ENCODE measurements around the gene PCDH7. TPM values are rescaled to one million over a fixed set of nuclear protein-coding genes. Genes with fewer than 3 reads are reported as not detected.

PCDH7 gene, protein sequence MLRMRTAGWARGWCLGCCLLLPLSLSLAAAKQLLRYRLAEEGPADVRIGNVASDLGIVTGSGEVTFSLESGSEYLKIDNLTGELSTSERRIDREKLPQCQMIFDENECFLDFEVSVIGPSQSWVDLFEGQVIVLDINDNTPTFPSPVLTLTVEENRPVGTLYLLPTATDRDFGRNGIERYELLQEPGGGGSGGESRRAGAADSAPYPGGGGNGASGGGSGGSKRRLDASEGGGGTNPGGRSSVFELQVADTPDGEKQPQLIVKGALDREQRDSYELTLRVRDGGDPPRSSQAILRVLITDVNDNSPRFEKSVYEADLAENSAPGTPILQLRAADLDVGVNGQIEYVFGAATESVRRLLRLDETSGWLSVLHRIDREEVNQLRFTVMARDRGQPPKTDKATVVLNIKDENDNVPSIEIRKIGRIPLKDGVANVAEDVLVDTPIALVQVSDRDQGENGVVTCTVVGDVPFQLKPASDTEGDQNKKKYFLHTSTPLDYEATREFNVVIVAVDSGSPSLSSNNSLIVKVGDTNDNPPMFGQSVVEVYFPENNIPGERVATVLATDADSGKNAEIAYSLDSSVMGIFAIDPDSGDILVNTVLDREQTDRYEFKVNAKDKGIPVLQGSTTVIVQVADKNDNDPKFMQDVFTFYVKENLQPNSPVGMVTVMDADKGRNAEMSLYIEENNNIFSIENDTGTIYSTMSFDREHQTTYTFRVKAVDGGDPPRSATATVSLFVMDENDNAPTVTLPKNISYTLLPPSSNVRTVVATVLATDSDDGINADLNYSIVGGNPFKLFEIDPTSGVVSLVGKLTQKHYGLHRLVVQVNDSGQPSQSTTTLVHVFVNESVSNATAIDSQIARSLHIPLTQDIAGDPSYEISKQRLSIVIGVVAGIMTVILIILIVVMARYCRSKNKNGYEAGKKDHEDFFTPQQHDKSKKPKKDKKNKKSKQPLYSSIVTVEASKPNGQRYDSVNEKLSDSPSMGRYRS (N-terminal part only)
- 0.94 and 4.0 TPM in 2 replicates for total RNA-seq

DNA sequence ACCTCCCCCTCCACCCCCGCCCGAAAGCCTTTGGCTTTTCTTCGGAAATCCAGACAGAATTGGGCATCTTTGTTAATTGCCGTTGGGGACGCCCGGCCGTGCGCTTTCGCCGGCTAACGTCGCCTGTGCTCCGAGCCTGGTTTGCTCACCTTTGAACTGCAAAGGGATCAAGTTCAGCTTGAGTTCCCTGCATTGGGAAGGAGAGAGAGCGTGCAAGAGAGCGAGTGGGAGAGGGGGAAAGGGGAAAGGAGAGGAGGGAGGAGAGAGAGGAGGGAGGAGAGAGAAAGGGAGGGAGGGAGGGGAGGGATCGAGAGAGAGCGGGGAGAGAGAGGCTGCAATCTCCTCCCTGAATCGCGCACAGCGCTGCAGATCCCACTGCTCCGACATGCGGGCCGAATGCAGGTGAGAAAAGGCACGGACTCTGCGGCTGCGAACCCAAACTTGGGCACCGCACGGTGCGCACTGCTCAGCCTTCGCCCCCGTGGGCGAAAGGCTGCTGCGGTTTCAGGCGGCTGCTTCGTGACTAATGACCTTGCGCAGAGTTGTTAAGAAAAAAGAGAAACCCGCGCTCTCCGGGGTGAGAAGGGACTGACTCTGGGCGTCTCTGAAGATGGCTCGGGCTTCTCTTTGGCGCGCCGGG lies at the start of gene PCDH7:
TSS of gene PCDH7 (plus strand) at position 349 of the 640 bp plus-strand sequence. CDS start 1,054 bp downstream, outside the sequence.
- peak; percentile 13 for DNase-seq (ENCODE audit: low read depth)

DNA sequence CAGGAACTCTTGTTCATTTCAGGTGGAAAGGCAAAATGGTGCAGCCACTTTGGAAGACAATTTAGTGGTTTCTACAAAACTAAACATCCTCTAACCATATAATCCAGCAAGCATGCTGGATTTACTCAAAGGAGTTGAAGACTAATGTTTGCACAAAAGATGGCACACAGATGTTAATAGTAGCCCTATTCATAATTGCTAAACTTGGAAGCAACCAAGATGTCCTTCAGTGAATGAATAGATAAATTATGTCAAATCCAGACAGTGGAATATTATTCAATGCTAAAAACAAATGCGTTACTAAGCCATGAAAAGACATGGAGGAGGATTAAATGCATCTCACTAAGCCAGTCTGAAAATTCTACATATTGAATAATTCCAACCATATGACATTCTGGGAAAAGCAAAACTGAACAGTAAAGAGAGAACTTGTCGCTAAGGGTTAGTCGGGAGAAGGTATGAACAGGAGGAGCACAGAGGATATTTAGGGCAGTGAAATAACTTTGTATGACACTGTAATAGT lies 48.2 kb upstream of the PCDH7 start:
- DNase-seq (ENCODE audit: low read depth) = no peak

DNA sequence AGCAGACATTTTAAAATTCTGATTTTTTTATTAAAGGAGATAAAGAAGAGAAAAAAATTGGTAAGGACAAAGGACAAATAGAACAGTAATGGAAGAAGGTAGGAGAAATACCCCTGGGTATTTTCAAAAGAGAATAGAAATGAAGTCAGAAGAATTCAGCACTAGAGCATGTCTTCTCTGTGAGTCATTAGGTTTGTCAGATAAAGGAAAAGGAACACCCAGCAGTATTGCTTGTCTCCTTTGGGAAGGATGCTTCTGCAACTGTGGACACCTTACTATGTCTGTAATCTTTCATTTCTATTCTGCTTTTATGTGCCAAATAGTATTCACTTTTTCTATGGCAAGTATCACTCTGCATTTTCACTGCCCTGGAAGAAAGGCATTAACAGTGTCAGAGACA lies 24.0 kb upstream of the PCDH7 start:
- no peak for DNase-seq (ENCODE audit: low read depth)

DNA sequence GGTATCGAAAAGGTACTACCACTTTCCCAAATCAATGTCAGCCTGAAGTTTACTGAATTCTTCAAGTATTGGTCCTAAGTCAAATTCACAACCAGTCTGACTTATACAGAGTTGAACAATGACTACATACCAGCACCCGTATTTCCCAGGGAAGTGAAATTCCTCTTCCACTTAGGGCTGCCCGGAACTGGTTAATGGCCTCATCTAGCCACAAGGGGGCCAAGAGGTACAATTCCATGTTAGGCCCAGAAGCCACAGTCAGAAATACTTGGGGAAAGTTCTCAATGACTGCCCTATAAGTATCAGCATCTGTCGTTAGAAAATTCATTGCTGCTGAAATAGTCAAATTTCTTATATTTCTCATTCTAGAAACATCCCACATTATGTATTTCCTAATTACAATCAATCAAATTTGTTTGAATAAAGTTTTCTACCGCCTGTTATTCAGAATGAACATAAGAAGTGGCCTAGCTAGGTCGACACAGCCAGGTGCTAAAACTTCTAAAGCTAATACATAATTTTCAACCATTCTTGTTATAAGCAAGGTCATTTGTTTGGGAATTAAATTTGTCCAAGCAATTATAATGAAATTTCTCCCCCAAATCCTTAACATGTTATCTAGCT lies 5.6 kb upstream of the PCDH7 start:
- peak; percentile 51 for DNase-seq (ENCODE audit: low read depth)

DNA sequence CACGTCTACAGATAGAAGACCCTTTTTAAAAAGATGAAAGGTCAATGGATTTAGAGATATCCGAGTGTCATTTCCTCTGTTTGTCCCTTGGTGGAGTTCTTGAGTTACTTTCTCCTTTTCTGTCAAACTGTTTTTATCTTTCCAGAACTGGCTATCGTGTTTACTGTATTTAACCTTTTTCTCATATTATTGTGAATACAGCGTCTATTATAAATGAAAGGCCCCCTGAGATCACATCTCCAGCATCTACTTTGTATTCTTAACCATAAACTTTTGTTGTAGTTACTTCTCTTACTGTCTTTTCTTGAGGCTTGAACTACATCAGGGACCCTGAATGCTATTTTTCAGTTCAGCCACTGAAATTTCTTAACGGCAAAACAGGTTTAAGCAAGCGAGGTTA lies 4.0 kb upstream of the PCDH7 start:
- peak; percentile 39 for DNase-seq (ENCODE audit: low read depth)

DNA sequence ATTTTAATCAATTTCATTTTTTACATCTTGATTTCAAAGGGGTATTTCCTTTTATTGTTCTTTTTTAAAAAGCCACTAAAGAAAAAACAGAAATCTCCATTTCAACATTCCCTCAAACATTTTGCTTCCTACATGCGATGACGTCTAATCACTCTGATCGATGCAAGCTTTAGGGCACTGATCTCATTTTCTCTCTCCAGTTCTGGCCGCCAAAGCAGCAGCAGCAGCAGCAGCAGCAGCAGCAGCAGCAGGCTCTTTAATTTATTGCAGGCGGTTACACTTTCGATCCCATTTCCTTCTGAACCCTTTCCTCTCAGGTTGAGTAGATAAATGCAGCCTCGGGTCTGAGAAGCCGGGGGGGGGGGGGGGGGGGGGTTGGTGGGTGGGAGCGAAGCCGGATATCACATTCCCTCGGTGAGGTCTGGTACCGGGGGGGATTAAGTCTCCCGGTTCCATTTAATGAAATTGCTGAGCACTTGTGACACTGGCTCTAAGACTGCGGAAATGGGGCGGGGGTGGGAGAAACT lies 3.4 kb upstream of the PCDH7 start:
- peak; percentile 11 for DNase-seq (ENCODE audit: low read depth)

DNA sequence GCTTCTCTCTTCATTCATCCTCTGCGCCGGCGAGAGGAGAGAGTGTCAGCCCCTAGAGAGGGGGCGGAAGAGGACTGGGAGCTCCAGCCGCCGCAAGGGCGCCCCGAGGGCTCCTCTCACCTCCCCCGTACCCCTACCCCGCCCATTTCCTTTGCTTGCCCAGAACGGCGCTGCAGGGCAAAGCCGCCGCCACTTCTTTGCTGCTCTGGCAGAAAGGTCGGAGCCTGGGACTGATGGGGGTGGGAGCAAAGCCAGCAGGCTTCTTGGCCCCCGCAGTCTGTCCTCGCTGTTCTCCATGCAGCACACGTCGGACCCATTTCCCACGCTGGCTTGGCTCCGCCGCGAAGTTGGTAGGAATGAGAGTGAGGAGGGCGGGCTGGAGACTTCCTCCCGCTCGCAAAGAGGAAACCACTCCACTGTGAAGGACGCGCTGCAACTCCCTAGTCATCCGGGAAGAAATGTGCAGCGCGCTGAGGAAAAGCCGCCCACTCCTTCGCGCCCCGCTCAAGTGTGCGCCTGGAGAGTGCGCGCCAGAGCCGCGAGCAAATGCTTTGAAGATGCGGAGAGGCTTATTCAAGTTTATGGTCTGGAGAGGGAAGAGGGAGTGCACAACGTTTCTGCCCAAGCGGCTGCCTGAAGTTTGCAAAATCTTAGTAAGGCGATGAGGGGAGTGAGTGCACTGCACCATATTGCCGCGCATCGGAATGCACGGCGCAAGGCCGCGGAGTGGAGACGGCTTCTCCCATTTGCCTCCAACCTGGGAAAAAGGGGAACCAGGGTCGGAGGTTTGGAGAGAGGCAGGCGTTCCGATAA lies 2.8 kb upstream of the PCDH7 start:
- DNase-seq (ENCODE audit: low read depth) = peak; percentile 17

DNA sequence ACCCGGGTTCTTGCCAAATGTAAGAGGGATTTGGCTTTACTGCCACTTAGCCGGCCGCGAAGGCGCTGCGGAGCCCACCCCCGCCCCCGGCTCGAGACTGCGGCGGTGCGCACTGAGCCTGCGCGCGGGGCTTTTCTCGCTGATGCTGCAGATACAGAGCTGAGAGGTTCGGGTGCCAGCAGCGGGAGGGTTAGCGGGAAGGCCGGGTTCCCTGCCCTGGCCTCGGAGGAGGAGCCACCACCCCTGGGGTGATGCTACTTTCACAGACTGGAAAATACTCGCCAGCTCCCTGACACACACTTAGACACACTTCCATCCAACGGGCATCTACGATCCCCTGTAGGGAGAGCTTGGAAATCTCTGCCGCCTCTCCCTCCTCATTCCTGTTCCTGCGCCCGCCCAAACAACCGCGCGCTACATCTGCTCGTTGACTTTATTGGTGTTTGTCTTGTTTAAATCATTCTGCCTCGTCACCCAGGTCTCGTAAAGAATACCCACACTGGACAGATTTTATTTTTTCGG lies 2.1 kb upstream of the PCDH7 start:
- DNase-seq (ENCODE audit: low read depth) = no peak

DNA sequence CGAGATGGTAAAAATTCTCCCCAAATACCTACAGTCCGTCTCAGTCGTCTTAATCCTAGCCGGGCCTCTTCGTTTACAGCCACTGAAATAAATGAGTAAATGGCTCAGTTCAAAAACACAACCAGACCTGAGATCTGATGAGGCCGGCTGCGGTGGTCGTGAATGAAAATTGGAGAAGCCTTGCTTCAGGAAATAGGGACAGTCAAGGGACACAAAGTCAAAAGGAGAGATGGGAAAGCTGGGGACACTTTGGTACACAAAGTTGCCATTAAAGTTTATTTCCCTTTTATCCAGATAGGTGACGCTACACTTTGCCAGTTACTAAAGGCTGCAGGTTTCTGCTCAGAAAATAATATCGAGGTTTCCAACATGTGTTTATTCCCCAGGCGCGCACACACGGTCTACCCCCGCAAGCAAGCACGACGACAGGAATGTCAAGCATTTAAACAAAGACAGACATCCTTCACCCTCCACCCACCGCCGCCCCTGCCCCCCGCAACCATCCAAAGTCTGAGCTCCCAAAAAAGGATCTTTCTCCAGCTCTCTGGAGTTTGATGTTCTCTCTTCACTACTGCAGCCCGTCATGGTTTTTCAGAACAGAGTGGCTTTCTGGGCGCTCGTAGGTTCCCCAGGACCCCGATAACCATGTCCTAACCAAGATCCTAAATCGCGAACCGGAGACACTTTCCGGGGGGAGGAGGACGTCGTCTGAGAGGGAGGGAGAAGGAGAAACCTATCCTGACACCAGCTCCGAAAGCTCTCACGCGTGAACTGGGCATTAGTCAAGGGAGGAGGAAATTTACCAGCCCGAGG lies 1.3 kb upstream of the PCDH7 start:
- DNase-seq (ENCODE audit: low read depth) = peak; percentile 19

DNA sequence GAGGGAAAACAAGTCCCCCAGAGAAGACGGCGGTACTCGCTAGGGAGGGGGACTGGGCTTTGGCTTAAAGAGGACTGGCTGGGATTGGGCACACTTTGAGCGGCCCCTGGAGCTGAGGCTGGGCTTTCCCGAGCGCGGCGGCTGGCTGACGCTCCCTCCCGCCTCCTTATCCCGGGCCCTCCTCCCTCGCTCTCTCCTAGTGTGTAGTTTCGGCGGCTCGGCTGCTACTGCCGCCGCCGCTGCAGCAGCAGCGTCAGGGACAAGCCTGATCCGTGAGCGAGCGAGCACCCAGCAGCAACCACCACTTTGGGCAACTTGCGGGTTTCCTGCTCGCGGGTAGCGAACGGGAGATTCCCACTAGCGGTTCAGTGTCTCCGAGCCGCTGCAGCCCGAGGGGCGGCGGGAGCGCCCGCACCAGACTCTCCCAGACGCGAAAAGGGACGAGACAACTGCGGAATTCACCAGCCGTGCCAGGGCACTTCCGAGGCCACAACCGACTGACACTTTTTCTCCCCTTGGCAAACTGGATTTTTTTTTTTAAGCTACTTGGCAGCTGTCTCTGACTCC lies 632 bp upstream of the PCDH7 start:
- DNase-seq (ENCODE audit: low read depth) = no peak

DNA sequence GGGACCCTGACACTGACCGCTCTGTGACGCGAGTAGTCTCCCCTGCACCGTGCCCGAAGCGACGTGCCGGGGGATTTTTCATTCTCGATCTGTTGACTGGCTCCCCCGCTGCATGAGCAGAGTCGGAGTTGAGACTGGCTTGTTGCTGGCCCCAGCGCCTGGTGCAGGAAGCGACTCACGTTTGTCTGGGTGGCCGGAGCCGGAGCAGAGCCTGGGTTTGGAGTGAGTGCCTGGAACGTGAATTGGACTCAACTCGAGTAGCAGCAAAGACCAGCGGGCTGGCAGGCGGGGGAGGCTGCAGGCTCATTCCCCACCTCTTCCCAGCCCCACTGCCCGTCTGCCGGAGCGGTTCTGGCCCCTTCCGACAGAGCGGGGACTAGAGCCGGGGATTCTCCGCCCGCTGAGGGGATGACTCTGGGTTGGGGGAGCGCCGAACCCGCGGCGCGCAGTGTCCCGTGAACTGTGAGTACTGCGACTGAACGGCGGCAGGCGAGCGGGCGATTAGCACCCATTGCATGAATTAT lies 554 bp downstream of the PCDH7 start:
- DNase-seq (ENCODE audit: low read depth) = no peak

DNA sequence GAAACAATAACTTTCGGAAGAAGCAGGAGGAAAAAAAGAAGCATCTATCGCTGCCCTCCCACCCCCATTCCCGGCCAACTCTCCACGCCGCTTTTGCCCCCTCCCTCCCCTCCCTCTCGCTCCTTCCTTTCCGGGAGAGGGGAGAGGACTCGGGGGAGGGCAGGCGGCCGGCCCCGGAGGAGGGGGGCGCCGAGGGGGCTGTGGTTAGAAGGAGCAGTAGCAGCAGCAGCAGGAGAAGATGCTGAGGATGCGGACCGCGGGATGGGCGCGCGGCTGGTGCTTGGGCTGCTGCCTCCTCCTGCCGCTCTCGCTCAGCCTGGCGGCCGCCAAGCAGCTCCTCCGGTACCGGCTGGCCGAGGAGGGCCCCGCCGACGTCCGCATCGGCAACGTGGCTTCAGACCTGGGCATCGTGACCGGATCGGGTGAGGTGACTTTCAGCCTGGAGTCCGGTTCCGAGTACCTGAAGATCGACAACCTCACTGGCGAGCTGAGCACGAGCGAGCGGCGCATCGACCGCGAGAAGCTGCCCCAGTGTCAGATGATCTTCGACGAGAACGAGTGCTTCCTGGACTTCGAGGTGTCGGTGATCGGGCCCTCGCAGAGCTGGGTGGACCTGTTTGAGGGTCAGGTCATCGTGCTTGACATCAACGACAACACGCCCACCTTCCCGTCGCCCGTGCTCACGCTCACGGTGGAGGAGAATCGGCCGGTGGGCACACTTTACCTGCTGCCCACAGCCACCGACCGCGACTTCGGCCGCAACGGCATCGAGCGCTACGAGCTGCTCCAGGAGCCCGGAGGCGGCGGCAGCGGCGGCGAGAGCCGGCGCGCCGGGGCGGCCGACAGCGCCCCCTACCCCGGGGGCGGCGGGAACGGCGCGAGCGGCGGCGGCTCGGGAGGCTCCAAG lies 1.3 kb downstream of the PCDH7 start:
- no peak for DNase-seq (ENCODE audit: low read depth)

DNA sequence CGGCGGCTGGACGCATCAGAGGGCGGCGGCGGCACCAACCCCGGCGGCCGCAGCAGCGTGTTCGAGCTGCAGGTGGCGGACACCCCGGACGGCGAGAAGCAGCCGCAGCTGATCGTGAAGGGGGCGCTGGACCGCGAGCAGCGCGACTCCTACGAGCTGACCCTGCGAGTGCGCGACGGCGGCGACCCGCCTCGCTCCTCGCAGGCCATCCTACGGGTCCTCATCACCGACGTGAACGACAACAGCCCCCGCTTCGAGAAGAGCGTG lies 1.9 kb downstream of the PCDH7 start:
- DNase-seq (ENCODE audit: low read depth) = no peak

DNA sequence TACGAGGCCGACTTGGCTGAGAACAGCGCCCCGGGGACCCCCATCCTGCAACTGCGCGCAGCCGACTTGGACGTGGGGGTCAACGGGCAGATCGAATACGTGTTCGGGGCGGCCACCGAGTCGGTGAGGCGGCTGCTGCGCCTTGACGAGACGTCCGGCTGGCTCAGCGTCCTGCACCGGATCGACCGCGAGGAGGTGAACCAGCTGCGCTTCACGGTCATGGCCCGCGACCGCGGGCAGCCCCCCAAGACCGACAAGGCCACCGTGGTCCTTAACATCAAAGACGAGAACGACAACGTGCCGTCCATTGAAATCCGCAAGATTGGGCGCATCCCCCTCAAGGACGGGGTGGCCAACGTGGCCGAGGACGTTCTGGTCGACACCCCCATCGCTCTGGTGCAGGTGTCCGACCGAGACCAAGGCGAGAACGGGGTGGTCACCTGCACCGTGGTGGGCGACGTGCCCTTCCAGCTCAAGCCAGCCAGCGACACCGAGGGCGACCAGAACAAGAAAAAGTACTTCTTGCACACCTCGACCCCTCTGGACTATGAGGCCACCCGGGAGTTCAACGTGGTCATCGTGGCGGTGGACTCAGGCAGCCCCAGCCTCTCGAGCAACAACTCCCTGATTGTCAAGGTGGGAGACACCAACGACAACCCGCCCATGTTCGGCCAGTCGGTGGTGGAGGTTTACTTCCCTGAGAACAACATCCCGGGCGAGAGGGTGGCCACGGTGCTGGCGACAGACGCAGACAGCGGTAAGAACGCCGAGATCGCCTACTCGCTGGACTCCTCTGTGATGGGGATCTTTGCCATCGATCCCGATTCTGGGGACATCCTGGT lies 2.4 kb downstream of the PCDH7 start:
- DNase-seq (ENCODE audit: low read depth) = no peak

DNA sequence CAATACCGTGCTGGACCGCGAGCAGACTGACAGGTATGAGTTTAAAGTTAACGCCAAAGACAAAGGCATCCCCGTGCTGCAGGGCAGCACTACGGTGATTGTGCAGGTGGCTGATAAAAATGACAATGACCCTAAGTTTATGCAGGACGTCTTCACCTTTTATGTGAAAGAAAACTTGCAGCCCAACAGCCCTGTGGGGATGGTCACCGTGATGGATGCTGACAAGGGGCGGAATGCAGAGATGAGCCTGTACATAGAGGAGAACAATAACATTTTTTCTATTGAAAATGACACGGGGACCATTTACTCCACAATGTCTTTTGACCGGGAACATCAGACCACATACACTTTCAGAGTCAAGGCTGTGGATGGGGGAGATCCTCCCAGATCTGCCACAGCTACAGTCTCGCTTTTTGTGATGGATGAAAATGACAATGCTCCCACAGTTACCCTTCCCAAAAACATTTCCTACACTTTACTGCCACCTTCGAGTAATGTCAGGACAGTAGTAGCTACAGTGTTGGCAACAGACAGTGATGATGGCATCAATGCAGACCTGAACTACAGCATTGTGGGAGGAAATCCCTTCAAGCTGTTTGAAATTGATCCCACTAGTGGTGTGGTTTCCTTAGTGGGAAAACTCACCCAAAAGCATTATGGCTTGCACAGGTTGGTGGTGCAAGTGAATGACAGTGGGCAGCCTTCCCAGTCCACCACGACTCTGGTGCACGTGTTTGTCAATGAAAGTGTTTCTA lies 3.2 kb downstream of the PCDH7 start:
- no peak for DNase-seq (ENCODE audit: low read depth)

DNA sequence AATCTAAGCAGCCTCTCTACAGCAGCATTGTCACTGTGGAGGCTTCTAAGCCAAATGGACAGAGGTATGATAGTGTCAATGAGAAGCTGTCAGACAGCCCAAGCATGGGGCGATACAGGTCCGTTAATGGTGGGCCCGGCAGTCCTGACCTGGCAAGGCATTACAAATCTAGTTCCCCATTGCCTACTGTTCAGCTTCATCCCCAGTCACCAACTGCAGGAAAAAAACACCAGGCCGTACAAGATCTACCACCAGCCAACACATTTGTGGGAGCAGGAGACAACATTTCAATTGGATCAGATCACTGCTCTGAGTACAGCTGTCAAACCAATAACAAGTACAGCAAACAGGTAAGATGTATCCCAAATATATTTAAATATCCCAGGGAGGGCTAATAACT lies 4.1 kb downstream of the PCDH7 start:
- no peak for DNase-seq (ENCODE audit: low read depth)
